ENCODE measurements around the gene TARS1.

GRCh38 chr5:33494466-33494865 lies 53.7 kb downstream of the TARS1 start:
- TF ChIP-seq CTCF (IDR thresholded peaks at IDR 0.05) (no peak), TEAD4 (CRISPR knock-in tag; IDR thresholded peaks at IDR 0.05) (no peak), NR2C2 (CRISPR knock-in tag; IDR thresholded peaks at IDR 0.05) (no peak), USF2 (CRISPR knock-in tag; IDR thresholded peaks at IDR 0.05) (no peak), SOX15 (CRISPR knock-in tag; IDR thresholded peaks at IDR 0.05) (no peak), ATF3 (CRISPR knock-in tag; conservative IDR thresholded peaks at IDR 0.05) (no peak), ZNF263 (CRISPR knock-in tag; IDR thresholded peaks at IDR 0.05; ENCODE audit: low read depth) (no peak)
- TF ChIP-seq, protein P1, sequence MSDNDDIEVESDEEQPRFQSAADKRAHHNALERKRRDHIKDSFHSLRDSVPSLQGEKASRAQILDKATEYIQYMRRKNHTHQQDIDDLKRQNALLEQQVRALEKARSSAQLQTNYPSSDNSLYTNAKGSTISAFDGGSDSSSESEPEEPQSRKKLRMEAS (CRISPR knock-in tag; IDR thresholded peaks at IDR 0.05) = no peak
- TF ChIP-seq, protein P2, sequence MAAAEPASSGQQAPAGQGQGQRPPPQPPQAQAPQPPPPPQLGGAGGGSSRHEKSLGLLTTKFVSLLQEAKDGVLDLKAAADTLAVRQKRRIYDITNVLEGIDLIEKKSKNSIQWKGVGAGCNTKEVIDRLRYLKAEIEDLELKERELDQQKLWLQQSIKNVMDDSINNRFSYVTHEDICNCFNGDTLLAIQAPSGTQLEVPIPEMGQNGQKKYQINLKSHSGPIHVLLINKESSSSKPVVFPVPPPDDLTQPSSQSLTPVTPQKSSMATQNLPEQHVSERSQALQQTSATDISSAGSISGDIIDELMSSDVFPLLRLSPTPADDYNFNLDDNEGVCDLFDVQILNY (CRISPR knock-in tag; IDR thresholded peaks at IDR 0.05) = no peak
- TF ChIP-seq, protein P3, sequence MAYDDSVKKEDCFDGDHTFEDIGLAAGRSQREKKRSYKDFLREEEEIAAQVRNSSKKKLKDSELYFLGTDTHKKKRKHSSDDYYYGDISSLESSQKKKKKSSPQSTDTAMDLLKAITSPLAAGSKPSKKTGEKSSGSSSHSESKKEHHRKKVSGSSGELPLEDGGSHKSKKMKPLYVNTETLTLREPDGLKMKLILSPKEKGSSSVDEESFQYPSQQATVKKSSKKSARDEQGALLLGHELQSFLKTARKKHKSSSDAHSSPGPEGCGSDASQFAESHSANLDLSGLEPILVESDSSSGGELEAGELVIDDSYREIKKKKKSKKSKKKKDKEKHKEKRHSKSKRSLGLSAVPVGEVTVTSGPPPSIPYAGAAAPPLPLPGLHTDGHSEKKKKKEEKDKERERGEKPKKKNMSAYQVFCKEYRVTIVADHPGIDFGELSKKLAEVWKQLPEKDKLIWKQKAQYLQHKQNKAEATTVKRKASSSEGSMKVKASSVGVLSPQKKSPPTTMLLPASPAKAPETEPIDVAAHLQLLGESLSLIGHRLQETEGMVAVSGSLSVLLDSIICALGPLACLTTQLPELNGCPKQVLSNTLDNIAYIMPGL (CRISPR knock-in tag; IDR thresholded peaks at IDR 0.05) = no peak

Measured in WTC11 (cell line).